Upper lobe of left lung (tissue), 4 donors: ENCODE data around the gene SUPT3H.

ENCODE experiments used
- EP300 ChIP-seq, 4 donors: sonication (generic); formaldehyde crosslinking; IDR thresholded peaks; one replicate each; pipeline ENCODE4 v1.5.1; 2017; ENCODE audit warnings: antibody characterized with exemption in 4 of 4, control low read depth in 2 of 4
- POLR2A ChIP-seq, 4 donors: fragments of 450-650 bp; IDR thresholded peaks; one replicate each; pipeline ENCODE4 v1.5.1; 2016 to 2017; ENCODE audit warnings: antibody characterized with exemption in 4 of 4, mild to moderate bottlenecking in 2 of 4
- POLR2AphosphoS5 ChIP-seq, 2 donors: sonication (generic); formaldehyde crosslinking; IDR thresholded peaks; one replicate each; pipeline ENCODE4 v1.5.1; 2017; ENCODE audit warnings: antibody characterized with exemption in 2 of 2
- TF ChIP-seq, protein P1 (sequence below), 6 experiments: fragments of 450-650 bp in 4 of 6; fragments of 200-600 bp in 2 of 6; sonication (generic) in 2 of 6; IDR thresholded peaks; one replicate each; pipeline ENCODE4 v1.5.1; 2016 to 2019; ENCODE audit warnings: antibody characterized with exemption in 6 of 6

DNA sequence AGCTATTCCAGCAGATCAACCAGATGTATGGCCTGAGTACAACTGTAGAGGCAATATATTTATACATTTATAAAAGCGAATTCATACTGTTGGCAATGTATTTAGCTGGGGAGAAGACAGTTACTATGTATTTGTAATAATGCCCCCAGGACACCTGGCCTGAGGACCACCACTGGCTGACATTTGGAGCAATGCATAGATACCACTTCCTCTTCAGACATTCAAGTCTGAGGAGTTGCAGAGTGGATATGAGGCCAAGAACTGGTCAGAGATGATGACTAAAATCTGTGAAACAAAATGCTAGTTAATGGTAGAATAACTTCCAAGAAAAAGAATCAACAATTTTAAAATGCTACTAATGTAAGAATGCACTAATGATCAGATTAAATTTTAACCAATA is 527.9 kb downstream of the SUPT3H start:
- TF ChIP-seq, protein P1, sequence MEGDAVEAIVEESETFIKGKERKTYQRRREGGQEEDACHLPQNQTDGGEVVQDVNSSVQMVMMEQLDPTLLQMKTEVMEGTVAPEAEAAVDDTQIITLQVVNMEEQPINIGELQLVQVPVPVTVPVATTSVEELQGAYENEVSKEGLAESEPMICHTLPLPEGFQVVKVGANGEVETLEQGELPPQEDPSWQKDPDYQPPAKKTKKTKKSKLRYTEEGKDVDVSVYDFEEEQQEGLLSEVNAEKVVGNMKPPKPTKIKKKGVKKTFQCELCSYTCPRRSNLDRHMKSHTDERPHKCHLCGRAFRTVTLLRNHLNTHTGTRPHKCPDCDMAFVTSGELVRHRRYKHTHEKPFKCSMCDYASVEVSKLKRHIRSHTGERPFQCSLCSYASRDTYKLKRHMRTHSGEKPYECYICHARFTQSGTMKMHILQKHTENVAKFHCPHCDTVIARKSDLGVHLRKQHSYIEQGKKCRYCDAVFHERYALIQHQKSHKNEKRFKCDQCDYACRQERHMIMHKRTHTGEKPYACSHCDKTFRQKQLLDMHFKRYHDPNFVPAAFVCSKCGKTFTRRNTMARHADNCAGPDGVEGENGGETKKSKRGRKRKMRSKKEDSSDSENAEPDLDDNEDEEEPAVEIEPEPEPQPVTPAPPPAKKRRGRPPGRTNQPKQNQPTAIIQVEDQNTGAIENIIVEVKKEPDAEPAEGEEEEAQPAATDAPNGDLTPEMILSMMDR (IDR thresholded peaks at IDR 0.05) = no peak
- TF ChIP-seq POLR2AphosphoS5 (IDR thresholded peaks at IDR 0.05) = no peak
- no peak for TF ChIP-seq POLR2A (IDR thresholded peaks at IDR 0.05)
- TF ChIP-seq EP300 (IDR thresholded peaks at IDR 0.05) = no peak
